Endodermal cell (in vitro differentiated cells): ENCODE measurements around the gene PVALB. TPM values are rescaled to one million over a fixed set of nuclear protein-coding genes. Genes with fewer than 3 reads are reported as not detected.

Experiments
- DNase-seq: peaks from one replicate; pipeline ENCODE4 v3.0.0-alpha.2; 2017
- H3K27ac ChIP-seq: 2 replicates; pipeline ENCODE4 v1.5.1; 2013; ENCODE audit warnings: mild to moderate bottlenecking, low read depth, low read length, moderate library complexity
- H3K27me3 ChIP-seq: 2 replicates; pipeline ENCODE4 v1.6.1; 2013; ENCODE audit warnings: mild to moderate bottlenecking, low read length, moderate library complexity; ENCODE audit not compliant: insufficient read depth, control insufficient read depth, poor library complexity, severe bottlenecking
- H3K36me3 ChIP-seq: 2 replicates; pipeline ENCODE4 v1.7.0; 2013; ENCODE audit warnings: mild to moderate bottlenecking, low read length, moderate library complexity; ENCODE audit not compliant: control insufficient read depth, insufficient read depth
- H3K4me1 ChIP-seq: one replicate; pipeline ENCODE4 v1.7.0; 2013; ENCODE audit warnings: low read length; ENCODE audit not compliant: control insufficient read depth, insufficient read depth
- H3K4me3 ChIP-seq: 2 replicates; pipeline ENCODE4 v1.5.1; 2013; ENCODE audit warnings: mild to moderate bottlenecking, low read length, moderate library complexity
- H3K9ac ChIP-seq: 2 replicates; pipeline ENCODE4 v1.6.1; 2013; ENCODE audit warnings: mild to moderate bottlenecking, low read length, moderate library complexity; ENCODE audit not compliant: poor library complexity, severe bottlenecking; ENCODE audit errors: extremely low read depth
- H3K9me3 ChIP-seq: 2 replicates; pipeline ENCODE4 v1.6.1; 2013; ENCODE audit warnings: mild to moderate bottlenecking, low read length, moderate library complexity; ENCODE audit not compliant: control insufficient read depth
- H3K27ac Mint-ChIP-seq: 2 replicates; pipeline ENCODE4 v1.8.0; 2020; ENCODE audit warnings: mixed read lengths
- H3K27me3 Mint-ChIP-seq: 2 replicates; pipeline ENCODE4 v1.8.0; 2021; ENCODE audit warnings: mild to moderate bottlenecking, mixed read lengths; ENCODE audit not compliant: insufficient read depth
- H3K36me3 Mint-ChIP-seq: 2 replicates; pipeline ENCODE4 v1.8.0; 2020; ENCODE audit warnings: low read depth, mixed read lengths
- H3K4me1 Mint-ChIP-seq: 2 replicates; pipeline ENCODE4 v1.8.0; 2020; ENCODE audit warnings: mixed read lengths
- H3K4me3 Mint-ChIP-seq: 2 replicates; pipeline ENCODE4 v1.8.0; 2020; ENCODE audit warnings: mild to moderate bottlenecking, moderate library complexity, mixed read lengths
- H3K9me3 Mint-ChIP-seq: 2 replicates; pipeline ENCODE4 v1.8.0; 2020; ENCODE audit warnings: mild to moderate bottlenecking, mixed read lengths
- WGBS, 2 experiments: methylation state at CpG; one replicate each; pipeline versions ENCODE4 v1.1.5 to v1.1.7; 2013; ENCODE audit warnings: missing lambda C conversion rate in 2 of 2, mixed read lengths in 1 of 2; ENCODE audit not compliant: insufficient coverage in 1 of 2, insufficient read length in 1 of 2; 5-methylcytosine and 5-hydroxymethylcytosine counted together
- total RNA-seq, 2 donors: library from RNA; stranded (reverse); fragmentation: NEBNext Ultra II Directional in 1 of 2; extraction: Animal tissue kit (Norgen Biotek cat#: 25700) in 1 of 2; gene quantifications; 2 replicates in 1 of 2; 3 replicates in 1 of 2; pipeline ENCODE4 v1.2.1, GENCODE V29; 2021
- TF ChIP-seq, protein P1 (sequence below): fragments of 200-600 bp; sonication (generic); conservative IDR thresholded peaks from 2 replicates; pipeline ENCODE4 v1.5.0; 2021; ENCODE audit warnings: antibody characterized with exemption, mild to moderate bottlenecking

PVALB gene
- total RNA-seq, 2 donors from 2014 or later = not detected

DNA sequence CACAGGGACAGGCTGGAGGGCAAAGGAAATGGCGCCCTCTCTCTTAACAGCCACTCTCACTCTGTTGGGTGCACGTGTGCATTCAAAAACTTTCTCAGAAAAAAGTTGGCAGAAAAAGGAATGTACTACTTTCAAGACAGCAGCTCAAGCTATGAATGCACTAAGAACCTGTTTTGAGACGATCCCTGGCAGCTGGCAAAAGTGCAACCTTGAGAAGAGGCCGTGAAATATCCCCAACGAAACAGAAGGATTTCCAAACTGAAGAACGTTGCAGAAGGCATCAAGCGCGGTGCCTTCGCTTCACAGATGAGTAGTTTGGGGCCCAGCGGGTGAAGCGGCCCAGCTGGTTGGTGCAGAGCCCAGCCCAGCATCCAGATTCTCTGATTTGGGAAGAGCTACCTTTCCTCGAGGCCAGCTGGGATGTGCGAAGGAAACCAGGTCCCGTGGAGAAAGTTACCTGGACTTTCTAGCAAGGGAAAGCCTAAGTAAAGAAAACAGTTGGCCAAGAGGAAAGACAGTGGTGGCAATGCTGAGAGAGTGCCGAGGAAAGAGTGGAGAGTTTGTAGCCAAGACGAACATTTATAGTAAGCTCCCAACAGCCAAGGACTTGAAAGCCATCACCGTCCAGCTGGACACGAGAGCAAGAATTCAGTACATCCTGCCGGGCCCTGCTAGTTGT, 57.2 kb downstream of the PVALB start:
- Mint-ChIP-seq H3K27ac (no peak overlapping the region), H3K9me3 (no peaks in the 10 kb centered on the region), H3K36me3 (peaks cover 27% of the 10 kb centered on the region), H3K4me1 (no peaks in the 10 kb centered on the region), H3K27me3 (peaks cover 4% of the 10 kb centered on the region), H3K4me3 (no peak overlapping the region)
- 90 to 93% methylated on average over 19 of the region's 19 CpGs for WGBS, 2 experiments
- Histone ChIP-seq H3K4me3 (no peak overlapping the region), H3K4me1 (no peaks in the 10 kb centered on the region), H3K27ac (no peak overlapping the region), H3K27me3 (no peaks in the 10 kb centered on the region), H3K9ac (no peak overlapping the region), H3K9me3 (no peaks in the 10 kb centered on the region), H3K36me3 (peaks cover 6% of the 10 kb centered on the region)
- DNase-seq = peak; percentile 38
- TF ChIP-seq, protein P1, sequence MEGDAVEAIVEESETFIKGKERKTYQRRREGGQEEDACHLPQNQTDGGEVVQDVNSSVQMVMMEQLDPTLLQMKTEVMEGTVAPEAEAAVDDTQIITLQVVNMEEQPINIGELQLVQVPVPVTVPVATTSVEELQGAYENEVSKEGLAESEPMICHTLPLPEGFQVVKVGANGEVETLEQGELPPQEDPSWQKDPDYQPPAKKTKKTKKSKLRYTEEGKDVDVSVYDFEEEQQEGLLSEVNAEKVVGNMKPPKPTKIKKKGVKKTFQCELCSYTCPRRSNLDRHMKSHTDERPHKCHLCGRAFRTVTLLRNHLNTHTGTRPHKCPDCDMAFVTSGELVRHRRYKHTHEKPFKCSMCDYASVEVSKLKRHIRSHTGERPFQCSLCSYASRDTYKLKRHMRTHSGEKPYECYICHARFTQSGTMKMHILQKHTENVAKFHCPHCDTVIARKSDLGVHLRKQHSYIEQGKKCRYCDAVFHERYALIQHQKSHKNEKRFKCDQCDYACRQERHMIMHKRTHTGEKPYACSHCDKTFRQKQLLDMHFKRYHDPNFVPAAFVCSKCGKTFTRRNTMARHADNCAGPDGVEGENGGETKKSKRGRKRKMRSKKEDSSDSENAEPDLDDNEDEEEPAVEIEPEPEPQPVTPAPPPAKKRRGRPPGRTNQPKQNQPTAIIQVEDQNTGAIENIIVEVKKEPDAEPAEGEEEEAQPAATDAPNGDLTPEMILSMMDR = no peak

DNA sequence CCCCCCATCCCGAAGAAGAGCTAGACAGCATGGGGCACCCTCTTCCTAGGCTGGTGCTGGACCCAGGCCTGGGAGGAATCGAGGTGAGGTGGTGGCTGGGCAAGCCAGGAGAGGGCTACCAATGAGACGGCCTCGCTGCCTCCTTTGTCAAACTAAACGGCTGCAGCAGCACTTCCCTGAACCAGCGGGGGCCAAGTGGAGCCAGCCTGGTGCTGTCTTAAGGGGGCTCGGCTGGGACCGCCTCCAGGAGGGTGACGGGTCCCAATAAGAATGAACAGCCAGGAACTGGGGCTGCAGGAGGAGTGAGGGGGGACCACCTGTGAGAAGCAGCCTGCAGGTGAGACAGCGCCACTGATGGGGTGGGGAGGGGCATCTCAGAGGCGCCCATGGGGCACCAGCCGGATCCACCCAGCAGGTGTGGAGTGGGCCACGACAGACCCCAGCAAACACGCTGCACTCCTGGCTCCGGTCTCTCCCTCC, 58.0 kb downstream of the PVALB start:
- H3K36me3 ChIP-seq = peaks cover 6% of the 10 kb centered on the region
- TF ChIP-seq, protein P1 = no peak
- H3K27ac Mint-ChIP-seq = no peak overlapping the region
- no peaks in the 10 kb centered on the region for H3K4me1 Mint-ChIP-seq
- 88 to 90% methylated on average over 12 to 15 of the region's 15 CpGs for WGBS, 2 experiments
- no peak overlapping the region for H3K9ac ChIP-seq
- peaks cover 10% of the 10 kb centered on the region for H3K27me3 Mint-ChIP-seq
- peak; percentile 38 for DNase-seq
- H3K36me3 Mint-ChIP-seq = peaks cover 20% of the 10 kb centered on the region
- peaks cover 3% of the 10 kb centered on the region for H3K27me3 ChIP-seq
- no peaks in the 10 kb centered on the region for H3K4me1 ChIP-seq
- no peaks in the 10 kb centered on the region for H3K9me3 Mint-ChIP-seq
- no peak overlapping the region for H3K4me3 Mint-ChIP-seq
- H3K27ac ChIP-seq = no peak overlapping the region
- no peaks in the 10 kb centered on the region for H3K9me3 ChIP-seq
- H3K4me3 ChIP-seq = no peak overlapping the region

DNA sequence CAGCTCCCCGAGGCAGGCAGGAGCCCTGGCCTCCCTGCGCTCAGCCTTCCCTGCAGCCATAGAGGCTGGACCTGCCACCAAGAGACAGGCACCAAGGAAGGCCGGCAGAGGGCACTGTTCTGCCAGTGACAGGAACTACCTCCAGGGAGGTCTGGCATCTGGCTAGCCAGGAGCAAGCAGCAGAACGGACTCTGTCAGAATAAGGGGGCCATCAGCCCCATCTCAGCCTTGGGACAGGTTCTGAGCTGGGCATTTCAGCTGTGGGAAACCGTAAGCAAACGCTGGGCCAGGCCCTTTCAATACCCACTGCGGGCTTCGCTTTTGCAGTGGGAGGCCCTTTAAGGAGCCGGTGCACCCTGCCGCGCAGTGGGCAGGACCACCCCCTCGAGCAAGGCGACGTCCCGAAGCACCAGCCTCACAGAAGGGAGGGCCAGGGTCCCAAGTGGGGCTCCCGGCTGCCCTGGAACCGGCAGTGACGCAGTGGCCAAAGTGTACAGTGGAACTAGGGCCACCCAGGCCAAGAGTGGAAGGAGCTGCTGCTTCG, 59.1 kb downstream of the PVALB start:
- H3K9me3 ChIP-seq = no peaks in the 10 kb centered on the region
- H3K4me3 ChIP-seq = no peak overlapping the region
- H3K27me3 Mint-ChIP-seq = peaks cover 20% of the 10 kb centered on the region
- DNase-seq = peak; percentile 96
- H3K9ac ChIP-seq = no peak overlapping the region
- WGBS, 2 experiments = 73 to 77% methylated on average over 14 to 19 of the region's 19 CpGs
- peaks cover 9% of the 10 kb centered on the region for H3K36me3 Mint-ChIP-seq
- H3K27me3 ChIP-seq = peaks cover 13% of the 10 kb centered on the region
- peaks cover 2% of the 10 kb centered on the region for H3K36me3 ChIP-seq
- no peaks in the 10 kb centered on the region for H3K4me1 Mint-ChIP-seq
- TF ChIP-seq, protein P1 = peak; percentile 94
- H3K27ac ChIP-seq = no peak overlapping the region
- H3K4me3 Mint-ChIP-seq = no peak overlapping the region
- H3K27ac Mint-ChIP-seq = no peak overlapping the region
- no peaks in the 10 kb centered on the region for H3K4me1 ChIP-seq
- no peaks in the 10 kb centered on the region for H3K9me3 Mint-ChIP-seq
